ENCODE measurements around the gene AACS.
A peak's percentile ranks its signal among the peaks of the same experiment; 100 is the strongest.
"Not testable (repeated sequence)": the region's sequence is repeated elsewhere in the genome, so short reads cannot be mapped to it uniquely, and the experiment has no call there.

The AACS gene

GRCh38 chr12:125092872-125093680, 27.8 kb downstream of the AACS start:
- no peak for ATAC-seq

GRCh38 chr12:125093681-125094330, 28.6 kb downstream of the AACS start:
- no peak for ATAC-seq

DNA sequence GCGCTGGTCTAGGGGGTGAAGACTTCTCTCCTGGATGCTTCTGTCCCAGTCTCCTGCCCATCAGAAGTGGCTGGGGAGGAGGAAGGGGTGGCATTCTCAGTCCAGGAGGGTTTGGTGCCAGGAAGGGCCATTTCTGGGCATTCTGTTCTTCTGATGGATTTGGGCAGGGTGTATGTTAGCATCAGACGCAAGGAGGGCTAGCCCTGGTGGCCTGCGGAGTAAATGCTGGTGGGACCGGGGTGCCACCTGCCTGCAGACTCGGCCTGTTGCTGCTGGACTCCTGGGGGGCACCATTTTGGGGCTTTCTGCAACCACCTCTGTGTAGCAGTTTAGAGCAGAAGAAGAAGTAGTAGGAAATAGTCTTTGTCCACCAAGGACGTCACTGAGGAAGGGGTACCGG, 31.7 kb downstream of the AACS start:
- ATAC-seq, result no peak

GRCh38 chr12:125097427-125097826, 32.2 kb downstream of the AACS start:
- ATAC-seq, result no peak

DNA sequence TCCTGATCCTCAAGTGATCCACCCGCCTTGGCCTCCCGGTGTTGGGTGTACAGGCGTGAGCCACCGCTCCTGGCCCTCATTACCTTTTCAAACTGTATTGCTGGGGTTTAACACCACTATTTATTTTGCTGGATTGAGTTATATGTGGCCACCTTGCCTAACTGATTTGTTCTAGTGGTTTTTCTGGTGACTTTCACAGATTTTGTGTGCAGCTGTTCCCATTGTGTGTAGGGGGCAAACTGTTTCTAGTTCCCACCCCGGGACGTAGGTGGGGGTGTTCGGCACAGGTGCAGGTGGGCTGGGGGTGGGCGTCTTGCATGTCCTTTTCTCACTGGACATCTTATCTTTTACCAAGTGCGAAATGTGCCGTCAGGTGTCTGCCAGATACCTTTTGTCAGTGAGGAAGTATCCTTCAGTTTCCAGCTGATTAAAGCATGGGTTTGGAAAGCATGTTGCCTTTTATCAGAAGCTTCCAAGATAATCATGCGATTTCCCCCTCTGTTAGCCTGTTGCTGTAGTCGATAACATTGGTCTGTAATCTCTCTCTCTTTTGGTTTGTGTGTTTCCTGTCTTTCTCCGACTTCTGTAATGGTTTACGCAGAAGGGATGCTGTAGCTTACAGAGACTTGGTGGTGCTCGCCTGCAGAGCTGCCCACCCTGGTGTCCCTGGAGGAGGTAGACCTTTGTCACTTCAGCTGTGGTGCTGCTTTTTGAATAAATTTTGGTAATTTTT, 33.6 kb downstream of the AACS start:
- no peak for ATAC-seq

GRCh38 chr12:125099409-125099782, 34.2 kb downstream of the AACS start:
- ATAC-seq, result no peak

GRCh38 chr12:125100551-125101434, 35.6 kb downstream of the AACS start:
- ATAC-seq, result no peak

GRCh38 chr12:125104982-125105381, 39.7 kb downstream of the AACS start:
- no peak for ATAC-seq

DNA sequence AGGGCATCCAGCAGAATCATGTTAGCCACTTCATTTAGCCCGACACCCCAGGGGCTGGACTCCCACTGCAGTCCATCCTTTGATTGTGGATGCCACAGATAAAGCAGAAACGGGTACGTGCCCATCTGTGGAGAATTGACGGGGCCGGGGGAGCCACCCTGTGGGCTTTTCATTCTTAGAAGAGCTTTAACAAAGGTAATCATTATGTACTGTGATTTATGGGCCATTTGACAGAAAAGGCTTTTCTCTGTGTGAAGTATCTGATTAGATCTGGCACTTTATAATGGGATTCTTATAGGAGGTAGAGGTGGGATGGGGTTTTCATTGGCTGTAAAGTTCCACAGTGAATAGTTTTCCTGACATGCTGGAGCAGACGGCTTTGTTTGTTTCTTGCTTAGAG, 40.4 kb downstream of the AACS start:
- ATAC-seq, result no peak

DNA sequence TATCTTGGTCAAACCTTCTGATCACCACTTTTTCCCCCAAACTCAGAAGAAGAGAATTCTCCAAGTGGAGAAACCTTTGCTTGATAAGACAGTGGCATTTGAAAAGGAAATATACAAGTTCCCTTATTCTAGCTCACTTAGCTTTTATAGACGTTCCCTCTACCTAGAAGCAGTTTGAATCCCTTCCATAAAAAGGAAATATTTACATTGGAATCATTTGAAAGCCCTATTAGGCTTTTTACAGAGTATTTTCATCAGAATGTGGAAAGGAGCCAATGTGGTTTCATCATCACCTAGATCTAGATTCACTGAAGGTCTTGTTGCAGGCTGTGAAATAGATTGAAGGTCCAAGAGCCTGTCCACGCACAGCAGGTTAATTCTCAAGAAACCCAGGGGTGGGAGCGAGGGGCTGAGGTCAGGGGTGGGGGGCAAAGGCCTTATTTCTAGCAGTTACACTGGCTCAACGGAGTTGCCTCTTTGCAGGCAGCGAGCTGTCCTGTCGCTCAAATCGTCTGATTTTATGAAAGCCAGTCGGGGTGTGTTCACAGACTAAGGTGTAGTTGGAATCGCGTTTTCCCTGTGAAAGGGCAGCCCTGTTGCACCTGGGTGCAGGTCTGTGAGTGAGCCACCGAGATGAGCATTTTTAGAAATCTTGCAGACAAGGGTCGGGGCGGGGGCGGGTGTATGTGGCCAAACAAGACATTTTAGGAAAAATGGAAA, 45.6 kb downstream of the AACS start:
- no peak for ATAC-seq

GRCh38 chr12:125111403-125111802, 46.2 kb downstream of the AACS start:
- no peak for ATAC-seq

GRCh38 chr12:125112614-125113013, 47.4 kb downstream of the AACS start:
- not testable (repeated sequence) for ATAC-seq

- ATAC-seq, result no peak
Measured at GRCh38 chr12:125113263-125113662, 48.0 kb downstream of the AACS start.

- no peak for ATAC-seq
Measured at GRCh38 chr12:125113789-125114188, 48.6 kb downstream of the AACS start.

DNA sequence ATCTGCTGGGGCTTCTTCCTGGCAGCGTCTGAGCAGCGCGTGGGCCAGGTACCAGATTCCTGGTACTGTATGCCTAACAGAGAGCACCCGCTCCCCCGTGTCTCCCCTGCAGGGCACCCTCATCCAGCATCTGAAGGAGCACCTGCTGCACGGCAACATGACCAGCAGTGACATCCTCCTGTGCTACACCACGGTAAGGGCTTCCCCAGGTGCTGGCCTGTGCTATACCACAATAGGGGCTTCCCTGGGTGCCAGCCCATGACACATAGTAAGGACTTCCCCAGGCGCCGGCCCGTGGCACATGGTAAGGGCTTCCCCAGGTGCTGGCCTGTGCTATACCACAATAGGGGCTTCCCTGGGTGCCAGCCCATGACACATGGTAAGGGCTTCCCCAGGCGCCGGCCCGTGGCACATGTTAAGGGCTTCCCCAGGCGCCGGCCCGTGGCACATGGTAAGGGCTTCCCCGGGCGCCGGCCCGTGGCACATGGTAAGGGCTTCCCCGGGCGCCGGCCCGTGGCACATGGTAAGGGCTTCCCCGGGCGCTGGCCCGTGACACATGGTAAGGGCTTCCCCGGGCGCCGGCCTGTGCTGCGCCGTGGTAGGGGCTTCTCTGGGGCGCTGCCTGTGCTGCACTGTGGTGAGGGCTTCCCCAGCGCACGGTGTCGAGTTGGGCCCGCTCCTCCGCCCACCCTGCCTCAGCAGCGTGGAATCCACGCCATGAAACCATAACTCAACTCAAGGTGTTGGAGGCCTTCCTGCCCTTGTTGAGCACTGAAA, 49.3 kb downstream of the AACS start:
- peak; percentile 60 for ATAC-seq

DNA sequence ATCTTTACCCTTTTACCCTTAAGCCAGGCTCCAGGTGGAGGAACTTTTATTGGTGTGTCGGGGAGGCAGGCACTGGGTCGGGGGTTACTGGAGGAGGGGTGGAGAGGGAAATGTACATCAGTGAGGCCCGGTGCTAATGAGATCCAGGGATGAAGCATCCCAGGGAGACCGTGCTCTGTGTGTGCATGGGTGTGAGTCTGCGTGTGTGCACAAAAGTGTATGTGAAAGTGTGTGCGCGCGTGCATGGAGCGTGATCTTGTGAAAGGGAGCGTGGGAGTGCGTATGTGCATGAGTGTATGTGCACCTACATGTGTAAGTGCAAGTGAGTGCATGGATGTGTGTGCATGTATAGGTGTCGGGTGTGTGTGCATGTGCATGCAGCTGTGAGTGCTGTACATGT, 55.3 kb downstream of the AACS start:
- no peak for ATAC-seq

DNA sequence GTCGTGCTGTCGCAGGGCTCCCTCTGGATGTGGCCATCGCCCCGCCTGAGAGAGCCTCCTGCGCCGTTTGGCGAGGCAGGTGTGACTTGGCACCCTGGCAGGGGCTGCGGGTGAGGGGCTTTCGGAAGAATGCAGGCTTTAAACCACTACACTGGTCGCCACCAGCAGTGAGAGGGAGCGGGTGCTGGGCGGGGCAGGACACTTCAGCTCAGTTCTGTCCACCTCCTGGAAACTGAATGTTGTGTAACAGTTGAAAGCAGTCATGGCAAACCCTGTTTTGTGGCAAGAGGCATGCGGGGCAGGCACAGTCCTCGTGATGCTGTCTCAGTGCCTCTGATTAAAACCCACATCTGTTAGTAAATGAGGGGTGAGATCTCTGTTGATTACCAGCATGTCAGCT, 55.9 kb downstream of the AACS start:
- ATAC-seq, result no peak

GRCh38 chr12:125122668-125123067, 57.4 kb downstream of the AACS start:
- no peak for ATAC-seq

DNA sequence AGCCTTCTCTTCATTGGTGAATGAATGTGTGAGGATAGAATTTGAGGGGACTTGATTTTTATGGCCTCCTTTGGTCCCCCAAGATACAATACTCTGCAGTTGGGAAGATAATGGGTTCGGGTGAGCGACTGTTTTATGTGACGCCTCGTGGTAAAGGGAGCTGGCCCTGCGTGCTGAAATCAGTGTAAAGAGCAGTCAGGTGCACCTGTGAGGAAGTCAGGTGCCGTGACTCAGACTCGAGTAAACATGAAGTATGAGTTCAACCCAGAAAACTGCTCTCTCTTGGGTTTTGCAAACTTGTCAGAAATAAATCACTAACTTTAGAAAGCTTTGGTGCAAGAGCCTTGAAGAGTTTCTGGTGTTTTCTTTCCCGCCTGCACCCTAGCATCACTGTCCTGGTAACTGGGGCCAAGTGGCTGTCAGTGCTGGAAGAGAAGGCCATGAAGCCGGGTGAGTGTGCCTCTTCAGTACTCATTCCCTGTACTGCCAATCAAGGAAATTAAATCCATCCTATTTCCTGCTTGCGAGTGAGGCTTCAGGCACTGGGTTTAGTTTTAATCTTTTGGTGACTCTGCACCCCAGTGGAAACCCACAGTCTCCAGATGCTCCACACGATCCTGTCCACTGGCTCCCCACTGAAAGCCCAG, 59.2 kb downstream of the AACS start:
- no peak for ATAC-seq

DNA sequence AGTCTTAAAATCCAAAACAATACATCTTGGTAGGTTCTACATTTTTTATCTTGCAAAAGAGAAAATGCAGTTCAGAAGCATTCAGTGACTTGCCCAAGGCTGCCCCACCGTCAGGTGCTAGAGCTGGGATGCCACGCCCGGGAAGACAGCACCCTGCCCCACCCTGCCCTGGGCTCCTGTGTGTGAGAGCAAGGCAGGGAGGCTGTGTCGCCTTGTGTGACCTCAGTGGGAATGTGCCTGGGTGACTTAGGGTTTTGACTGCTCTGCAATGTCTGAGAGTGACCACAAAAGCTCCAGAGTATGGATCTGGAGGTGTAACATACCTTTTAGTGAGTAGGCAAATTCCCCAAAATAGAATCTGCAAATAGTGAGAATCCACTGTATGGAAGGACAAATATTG, 60.0 kb downstream of the AACS start:
- no peak for ATAC-seq

Measured in activated CD4-positive, CD25-positive, alpha-beta regulatory T cell treated with anti-CD3 and anti-CD28 coated beads, Interleukin-2, amount 50 U/mL, for 24 hours (primary cell).